ENCODE data around the gene TRPM8. TPM values are rescaled to one million over a fixed set of nuclear protein-coding genes. Genes with fewer than 3 reads are reported as not detected.
A peak's percentile ranks its signal among the peaks of the same experiment; 100 is the strongest.
"Not testable (repeated sequence)": the region's sequence is repeated elsewhere in the genome, so short reads cannot be mapped to it uniquely, and the experiment has no call there.

Gene TRPM8
- total RNA-seq, 2 donors from 2014 or later: 0.21 TPM; not detected in 1

- no peaks in the 10 kb centered on the region for H3K4me1 Mint-ChIP-seq
- no peak for ATAC-seq (replicated peaks)
- H3K4me3 Mint-ChIP-seq: no peak overlapping the region
- no peaks in the 10 kb centered on the region for H3K36me3 Mint-ChIP-seq (ENCODE audit: low read depth)
- H3K27ac Mint-ChIP-seq: no peak overlapping the region
- peaks cover 6% of the 10 kb centered on the region for H3K9me3 Mint-ChIP-seq
- H3K27me3 Mint-ChIP-seq: peaks cover 47% of the 10 kb centered on the region
Observed at GRCh38 chr2:233950078-233950825, 33.1 kb downstream of the TRPM8 start.

- H3K9me3 Mint-ChIP-seq: peaks cover 3% of the 10 kb centered on the region
- H3K4me1 Mint-ChIP-seq: no peaks in the 10 kb centered on the region
- no peak overlapping the region for H3K27ac Mint-ChIP-seq
- peaks cover 42% of the 10 kb centered on the region for H3K27me3 Mint-ChIP-seq
- no peak for ATAC-seq (replicated peaks)
- H3K36me3 Mint-ChIP-seq (ENCODE audit: low read depth): no peaks in the 10 kb centered on the region
- H3K4me3 Mint-ChIP-seq: no peak overlapping the region
Observed at GRCh38 chr2:233952335-233952734, 35.2 kb downstream of the TRPM8 start.

- no peaks in the 10 kb centered on the region for H3K36me3 Mint-ChIP-seq (ENCODE audit: low read depth)
- no peak overlapping the region for H3K4me3 Mint-ChIP-seq
- no peaks in the 10 kb centered on the region for H3K4me1 Mint-ChIP-seq
- H3K27me3 Mint-ChIP-seq: peaks cover 42% of the 10 kb centered on the region
- no peak for ATAC-seq (replicated peaks)
- peaks cover 3% of the 10 kb centered on the region for H3K9me3 Mint-ChIP-seq
- H3K27ac Mint-ChIP-seq: no peak overlapping the region
Observed at GRCh38 chr2:233953087-233953801, 36.1 kb downstream of the TRPM8 start.

GRCh38 chr2:233960203-233960602, 43.0 kb downstream of the TRPM8 start:
- Mint-ChIP-seq H3K4me3 (no peak overlapping the region), H3K36me3 (ENCODE audit: low read depth) (no peaks in the 10 kb centered on the region), H3K4me1 (no peaks in the 10 kb centered on the region), H3K27ac (no peak overlapping the region), H3K9me3 (no peaks in the 10 kb centered on the region), H3K27me3 (peaks cover 9% of the 10 kb centered on the region)
- peak; percentile 29 for ATAC-seq (replicated peaks)

GRCh38 chr2:233961905-233962304, 44.7 kb downstream of the TRPM8 start:
- H3K27ac Mint-ChIP-seq: no peak overlapping the region
- H3K9me3 Mint-ChIP-seq: no peaks in the 10 kb centered on the region
- peaks cover 4% of the 10 kb centered on the region for H3K27me3 Mint-ChIP-seq
- no peaks in the 10 kb centered on the region for H3K36me3 Mint-ChIP-seq (ENCODE audit: low read depth)
- H3K4me3 Mint-ChIP-seq: no peak overlapping the region
- H3K4me1 Mint-ChIP-seq: no peaks in the 10 kb centered on the region
- no peak for ATAC-seq (replicated peaks)

GRCh38 chr2:233964581-233964980, 47.4 kb downstream of the TRPM8 start:
- Mint-ChIP-seq H3K4me1 (peaks cover 4% of the 10 kb centered on the region), H3K27ac (no peak overlapping the region), H3K9me3 (no peaks in the 10 kb centered on the region), H3K4me3 (no peak overlapping the region), H3K36me3 (ENCODE audit: low read depth) (no peaks in the 10 kb centered on the region), H3K27me3 (peaks cover 4% of the 10 kb centered on the region)
- no peak for ATAC-seq (replicated peaks)

- ATAC-seq (replicated peaks): no peak
- Mint-ChIP-seq H3K36me3 (ENCODE audit: low read depth) (no peaks in the 10 kb centered on the region), H3K27me3 (peaks cover 4% of the 10 kb centered on the region), H3K4me3 (no peak overlapping the region), H3K27ac (no peak overlapping the region), H3K9me3 (no peaks in the 10 kb centered on the region), H3K4me1 (peaks cover 4% of the 10 kb centered on the region)
Observed at GRCh38 chr2:233965032-233965603, 47.9 kb downstream of the TRPM8 start.

- H3K36me3 Mint-ChIP-seq (ENCODE audit: low read depth); H3K4me1 Mint-ChIP-seq; H3K4me3 Mint-ChIP-seq; H3K27ac Mint-ChIP-seq; ATAC-seq (replicated peaks); H3K27me3 Mint-ChIP-seq; H3K9me3 Mint-ChIP-seq: not testable (repeated sequence)
Observed at GRCh38 chr2:233965646-233966045, 48.5 kb downstream of the TRPM8 start.

- ATAC-seq (replicated peaks): no peak
- Mint-ChIP-seq H3K4me1 (peaks cover 4% of the 10 kb centered on the region), H3K9me3 (no peaks in the 10 kb centered on the region), H3K36me3 (ENCODE audit: low read depth) (no peaks in the 10 kb centered on the region), H3K27me3 (no peaks in the 10 kb centered on the region), H3K27ac (no peak overlapping the region), H3K4me3 (no peak overlapping the region)
Observed at GRCh38 chr2:233966388-233966787, 49.2 kb downstream of the TRPM8 start.

GRCh38 chr2:233967164-233967563, 50.0 kb downstream of the TRPM8 start:
- Mint-ChIP-seq H3K27me3 (no peaks in the 10 kb centered on the region), H3K36me3 (ENCODE audit: low read depth) (no peaks in the 10 kb centered on the region), H3K9me3 (no peaks in the 10 kb centered on the region), H3K4me3 (no peak overlapping the region), H3K4me1 (peaks cover 4% of the 10 kb centered on the region), H3K27ac (no peak overlapping the region)
- no peak for ATAC-seq (replicated peaks)

GRCh38 chr2:233968556-233968955, 51.4 kb downstream of the TRPM8 start:
- Mint-ChIP-seq H3K27ac (no peak overlapping the region), H3K9me3 (no peaks in the 10 kb centered on the region), H3K4me3 (no peak overlapping the region), H3K27me3 (no peaks in the 10 kb centered on the region), H3K4me1 (peaks cover 4% of the 10 kb centered on the region), H3K36me3 (ENCODE audit: low read depth) (no peaks in the 10 kb centered on the region)
- peak; percentile 14 for ATAC-seq (replicated peaks)

GRCh38 chr2:233972460-233972859, 55.3 kb downstream of the TRPM8 start:
- not testable (repeated sequence) for H3K36me3 Mint-ChIP-seq (ENCODE audit: low read depth); ATAC-seq (replicated peaks); H3K27ac Mint-ChIP-seq; H3K4me1 Mint-ChIP-seq; H3K4me3 Mint-ChIP-seq; H3K9me3 Mint-ChIP-seq; H3K27me3 Mint-ChIP-seq

- no peaks in the 10 kb centered on the region for H3K27me3 Mint-ChIP-seq
- H3K36me3 Mint-ChIP-seq (ENCODE audit: low read depth): no peaks in the 10 kb centered on the region
- no peak for ATAC-seq (replicated peaks)
- H3K4me1 Mint-ChIP-seq: peaks cover 4% of the 10 kb centered on the region
- H3K4me3 Mint-ChIP-seq: no peak overlapping the region
- H3K27ac Mint-ChIP-seq: no peak overlapping the region
- H3K9me3 Mint-ChIP-seq: no peaks in the 10 kb centered on the region
Observed at GRCh38 chr2:233972941-233973575, 55.9 kb downstream of the TRPM8 start.

- ATAC-seq (replicated peaks): no peak
- Mint-ChIP-seq H3K27ac (no peak overlapping the region), H3K36me3 (ENCODE audit: low read depth) (no peaks in the 10 kb centered on the region), H3K4me1 (peaks cover 1% of the 10 kb centered on the region), H3K9me3 (no peaks in the 10 kb centered on the region), H3K4me3 (no peak overlapping the region), H3K27me3 (no peaks in the 10 kb centered on the region)
Observed at GRCh38 chr2:233973786-233974185, 56.6 kb downstream of the TRPM8 start.

Measured in activated T-helper 17 cell treated with anti-CD3 and anti-CD28 coated beads, Interleukin-2, amount 50 U/mL, for 72 hours (primary cell).